ENCODE data around the gene CMSS1.
"Not testable (repeated sequence)": the region's sequence is repeated elsewhere in the genome, so short reads cannot be mapped to it uniquely, and the experiment has no call there.

The CMSS1 gene

GRCh38 chr3:100184948-100185570 lies 367.4 kb downstream of the CMSS1 start:
- no peak for DNase-seq (ENCODE audit: low read depth)

- DNase-seq (ENCODE audit: low read depth), result no peak
Measured at GRCh38 chr3:100185847-100186246, 368.2 kb downstream of the CMSS1 start.

- DNase-seq (ENCODE audit: low read depth), result no peak
Measured at GRCh38 chr3:100189444-100189964, 371.8 kb downstream of the CMSS1 start.

GRCh38 chr3:100195375-100195774 lies 377.7 kb downstream of the CMSS1 start:
- DNase-seq (ENCODE audit: low read depth), result no peak

- no peak for DNase-seq (ENCODE audit: low read depth)
Measured at GRCh38 chr3:100197876-100198275, 380.2 kb downstream of the CMSS1 start.

GRCh38 chr3:100198579-100199269 lies 381.1 kb downstream of the CMSS1 start:
- no peak for DNase-seq (ENCODE audit: low read depth)

GRCh38 chr3:100205171-100205570 lies 387.5 kb downstream of the CMSS1 start:
- no peak for DNase-seq (ENCODE audit: low read depth)

- no peak for DNase-seq (ENCODE audit: low read depth)
Measured at GRCh38 chr3:100206687-100207086, 389.0 kb downstream of the CMSS1 start.

- DNase-seq (ENCODE audit: low read depth), result no peak
Measured at GRCh38 chr3:100207886-100208285, 390.2 kb downstream of the CMSS1 start.

GRCh38 chr3:100209169-100209568 lies 391.5 kb downstream of the CMSS1 start:
- DNase-seq (ENCODE audit: low read depth), result no peak

- DNase-seq (ENCODE audit: low read depth), result no peak
Measured at GRCh38 chr3:100209948-100210771, 392.5 kb downstream of the CMSS1 start.

GRCh38 chr3:100210772-100211135 lies 393.1 kb downstream of the CMSS1 start:
- no peak for DNase-seq (ENCODE audit: low read depth)

GRCh38 chr3:100213891-100214573 lies 396.4 kb downstream of the CMSS1 start:
- no peak for DNase-seq (ENCODE audit: low read depth)

GRCh38 chr3:100214574-100214964 lies 396.9 kb downstream of the CMSS1 start:
- no peak for DNase-seq (ENCODE audit: low read depth)

GRCh38 chr3:100216713-100217112 lies 399.1 kb downstream of the CMSS1 start:
- DNase-seq (ENCODE audit: low read depth), result no peak

- no peak for DNase-seq (ENCODE audit: low read depth)
Measured at GRCh38 chr3:100221159-100221558, 403.5 kb downstream of the CMSS1 start.

- DNase-seq (ENCODE audit: low read depth), result no peak
Measured at GRCh38 chr3:100225193-100225592, 407.5 kb downstream of the CMSS1 start.

- no peak for DNase-seq (ENCODE audit: low read depth)
Measured at GRCh38 chr3:100225883-100226282, 408.2 kb downstream of the CMSS1 start.

GRCh38 chr3:100226712-100227429 lies 409.2 kb downstream of the CMSS1 start:
- DNase-seq (ENCODE audit: low read depth), result no peak

GRCh38 chr3:100227511-100227921 lies 409.9 kb downstream of the CMSS1 start:
- DNase-seq (ENCODE audit: low read depth), result no peak

GRCh38 chr3:100228247-100228646 lies 410.6 kb downstream of the CMSS1 start:
- no peak for DNase-seq (ENCODE audit: low read depth)

- DNase-seq (ENCODE audit: low read depth), result not testable (repeated sequence)
Measured at GRCh38 chr3:100229188-100229587, 411.5 kb downstream of the CMSS1 start.
